ENCODE data around the gene LILRA6.
"Not testable (repeated sequence)": the region's sequence is repeated elsewhere in the genome, so short reads cannot be mapped to it uniquely, and the experiment has no call there.

LILRA6 gene

GRCh38 chr19:54229146-54229545, 13.4 kb downstream of the LILRA6 start:
- FAIRE-seq, result no peak

GRCh38 chr19:54224619-54225018, 18.0 kb downstream of the LILRA6 start:
- not testable (repeated sequence) for FAIRE-seq

GRCh38 chr19:54223937-54224281, 18.7 kb downstream of the LILRA6 start:
- not testable (repeated sequence) for FAIRE-seq

- FAIRE-seq, result not testable (repeated sequence)
Measured at GRCh38 chr19:54223277-54223936, 19.2 kb downstream of the LILRA6 start.

GRCh38 chr19:54222474-54223276, 19.9 kb downstream of the LILRA6 start, which contains the start of gene LILRB3:
TSS of gene LILRB3 (minus strand) at chr19:54223007. CDS start at chr19:54222976, 31 bp downstream.
- FAIRE-seq, result not testable (repeated sequence)

- FAIRE-seq, result not testable (repeated sequence)
Measured at GRCh38 chr19:54221947-54222346, 20.6 kb downstream of the LILRA6 start.

- not testable (repeated sequence) for FAIRE-seq
Measured at GRCh38 chr19:54219702-54220101, 22.9 kb downstream of the LILRA6 start.

- FAIRE-seq, result no peak
Measured at GRCh38 chr19:54218960-54219661, 23.5 kb downstream of the LILRA6 start.

GRCh38 chr19:54218259-54218658, 24.3 kb downstream of the LILRA6 start:
- FAIRE-seq, result no peak

- FAIRE-seq, result not testable (repeated sequence)
Measured at GRCh38 chr19:54217517-54218247, 24.9 kb downstream of the LILRA6 start.

- FAIRE-seq, result no peak
Measured at GRCh38 chr19:54216869-54217268, 25.7 kb downstream of the LILRA6 start.

GRCh38 chr19:54214734-54215133, 27.9 kb downstream of the LILRA6 start:
- FAIRE-seq, result not testable (repeated sequence)

- FAIRE-seq, result not testable (repeated sequence)
Measured at GRCh38 chr19:54214217-54214616, 28.4 kb downstream of the LILRA6 start.

- no peak for FAIRE-seq
Measured at GRCh38 chr19:54211235-54211634, 31.4 kb downstream of the LILRA6 start.

- FAIRE-seq, result no peak
Measured at GRCh38 chr19:54209811-54210494, 32.6 kb downstream of the LILRA6 start.

GRCh38 chr19:54209058-54209810, 33.4 kb downstream of the LILRA6 start:
- no peak for FAIRE-seq

- FAIRE-seq, result no peak
Measured at GRCh38 chr19:54208784-54209057, 33.9 kb downstream of the LILRA6 start.

GRCh38 chr19:54207983-54208783, 34.4 kb downstream of the LILRA6 start:
- FAIRE-seq, result no peak

- no peak for FAIRE-seq
Measured at GRCh38 chr19:54207676-54207982, 35.0 kb downstream of the LILRA6 start.

- FAIRE-seq, result not testable (repeated sequence)
Measured at GRCh38 chr19:54207193-54207592, 35.4 kb downstream of the LILRA6 start.

GRCh38 chr19:54206831-54207177, 35.8 kb downstream of the LILRA6 start:
- FAIRE-seq, result no peak
